HEK293T (cell line): ENCODE data around the gene SIK2.

Source experiments
- CTCF ChIA-PET: fragments of 350-600 bp; formaldehyde crosslinking; extraction: SDS; loops from one replicate; lab custom pipeline; 2021; ENCODE audit warnings: antibody characterized with exemption, inconsistent platforms; lab: Yijun Ruan, JAX
- POLR2A ChIA-PET: fragments of 350-600 bp; formaldehyde crosslinking; extraction: SDS; loops from one replicate; lab custom pipeline; 2020; ENCODE audit warnings: antibody characterized with exemption, inconsistent platforms; lab: Yijun Ruan, JAX
- DNase-seq: peaks from one replicate; pipeline ENCODE4 v3.0.0; 2012; ENCODE audit warnings: mixed read lengths; ENCODE audit errors: extremely low spot score
- ARNT ChIP-seq: fragments of 450-650 bp; IDR thresholded peaks from 2 replicates; pipeline ENCODE4 v1.6.1; 2017; ENCODE audit warnings: mild to moderate bottlenecking
- BHLHE40 ChIP-seq: fragments of 450-650 bp; IDR thresholded peaks from 2 replicates; pipeline ENCODE4 v1.6.1; 2016; ENCODE audit warnings: mild to moderate bottlenecking, moderate library complexity, borderline replicate concordance
- CTBP1 ChIP-seq: fragments of 450-650 bp; IDR thresholded peaks from 2 replicates; pipeline ENCODE4 v1.6.1; 2016; ENCODE audit warnings: borderline replicate concordance
- ELF4 ChIP-seq: fragments of 450-650 bp; IDR thresholded peaks from 2 replicates; pipeline ENCODE4 v1.6.1; 2017; ENCODE audit warnings: antibody characterized with exemption
- FOXA1 ChIP-seq: fragments of 450-650 bp; IDR thresholded peaks from 2 replicates; pipeline ENCODE4 v1.6.1; 2016; ENCODE audit warnings: mild to moderate bottlenecking
- FOXK2 ChIP-seq: fragments of 450-650 bp; IDR thresholded peaks from 2 replicates; pipeline ENCODE4 v1.6.1; 2016; ENCODE audit warnings: mild to moderate bottlenecking
- FOXM1 ChIP-seq: fragments of 450-650 bp; IDR thresholded peaks from 2 replicates; pipeline ENCODE4 v1.6.1; 2017; ENCODE audit warnings: mild to moderate bottlenecking, borderline replicate concordance
- HDGF ChIP-seq: fragments of 450-650 bp; IDR thresholded peaks from 2 replicates; pipeline ENCODE4 v1.6.1; 2017; ENCODE audit warnings: antibody characterized with exemption, borderline replicate concordance
- L3MBTL2 ChIP-seq: fragments of 450-650 bp; conservative IDR thresholded peaks from 2 replicates; pipeline ENCODE4 v1.6.1; 2016; ENCODE audit warnings: mild to moderate bottlenecking
- LEF1 ChIP-seq: fragments of 450-650 bp; IDR thresholded peaks from 2 replicates; pipeline ENCODE4 v1.6.1; 2017; ENCODE audit warnings: mild to moderate bottlenecking, borderline replicate concordance
- NFRKB ChIP-seq: fragments of 450-650 bp; IDR thresholded peaks from 2 replicates; pipeline ENCODE4 v1.6.1; 2016; ENCODE audit warnings: mild to moderate bottlenecking, moderate library complexity
- SP1 ChIP-seq: fragments of 450-650 bp; IDR thresholded peaks from 2 replicates; pipeline ENCODE4 v1.6.1; 2017
- SUZ12 ChIP-seq: fragments of 450-650 bp; IDR thresholded peaks from 2 replicates; pipeline ENCODE4 v1.6.1; 2016; ENCODE audit warnings: mild to moderate bottlenecking
- TARDBP ChIP-seq: fragments of 450-650 bp; IDR thresholded peaks from 2 replicates; pipeline ENCODE4 v1.6.1; 2016
- ZNF384 ChIP-seq: fragments of 450-650 bp; IDR thresholded peaks from 2 replicates; pipeline ENCODE4 v1.6.1; 2016
- TF ChIP-seq, protein P1 (sequence below): fragments of 450-650 bp; IDR thresholded peaks from 2 replicates; pipeline ENCODE4 v1.6.1; 2016

SIK2 gene

DNA sequence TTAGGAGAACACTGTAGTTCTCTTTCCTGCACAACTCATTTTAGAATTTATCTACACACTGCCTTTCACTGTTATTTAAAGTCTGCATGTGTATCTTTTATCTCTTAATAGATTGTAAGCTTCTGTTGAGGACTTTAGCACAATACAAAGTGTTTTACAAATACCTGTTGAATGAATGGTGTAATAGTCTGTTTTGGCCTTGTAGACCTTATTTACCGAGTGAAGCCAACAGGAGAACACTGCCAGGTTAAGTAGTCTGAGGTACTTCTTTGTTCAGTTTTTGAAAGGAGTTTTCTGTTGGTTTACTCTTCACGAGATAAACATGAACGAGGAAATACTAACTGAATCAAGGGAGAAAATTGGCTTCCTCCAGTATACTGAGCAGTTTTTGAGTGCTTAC, 31.0 kb downstream of the SIK2 start:
- no peak for DNase-seq
- ChIA-PET CTCF (interaction anchor here (0.7 kb wide), 1 partner anchor 26 kb away, joined by 3 read pairs; no protein-coding TSS in a partner anchor), POLR2A (no interaction called here)
- TF ChIP-seq ZNF384 (no peak), SP1 (no peak), HDGF (no peak), FOXK2 (no peak), L3MBTL2 (no peak), ARNT (no peak), ELF4 (no peak), CTBP1 (no peak), BHLHE40 (no peak), NFRKB (no peak), SUZ12 (no peak)
- TF ChIP-seq, protein P1, sequence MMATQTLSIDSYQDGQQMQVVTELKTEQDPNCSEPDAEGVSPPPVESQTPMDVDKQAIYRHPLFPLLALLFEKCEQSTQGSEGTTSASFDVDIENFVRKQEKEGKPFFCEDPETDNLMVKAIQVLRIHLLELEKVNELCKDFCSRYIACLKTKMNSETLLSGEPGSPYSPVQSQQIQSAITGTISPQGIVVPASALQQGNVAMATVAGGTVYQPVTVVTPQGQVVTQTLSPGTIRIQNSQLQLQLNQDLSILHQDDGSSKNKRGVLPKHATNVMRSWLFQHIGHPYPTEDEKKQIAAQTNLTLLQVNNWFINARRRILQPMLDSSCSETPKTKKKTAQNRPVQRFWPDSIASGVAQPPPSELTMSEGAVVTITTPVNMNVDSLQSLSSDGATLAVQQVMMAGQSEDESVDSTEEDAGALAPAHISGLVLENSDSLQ: no peak

DNA sequence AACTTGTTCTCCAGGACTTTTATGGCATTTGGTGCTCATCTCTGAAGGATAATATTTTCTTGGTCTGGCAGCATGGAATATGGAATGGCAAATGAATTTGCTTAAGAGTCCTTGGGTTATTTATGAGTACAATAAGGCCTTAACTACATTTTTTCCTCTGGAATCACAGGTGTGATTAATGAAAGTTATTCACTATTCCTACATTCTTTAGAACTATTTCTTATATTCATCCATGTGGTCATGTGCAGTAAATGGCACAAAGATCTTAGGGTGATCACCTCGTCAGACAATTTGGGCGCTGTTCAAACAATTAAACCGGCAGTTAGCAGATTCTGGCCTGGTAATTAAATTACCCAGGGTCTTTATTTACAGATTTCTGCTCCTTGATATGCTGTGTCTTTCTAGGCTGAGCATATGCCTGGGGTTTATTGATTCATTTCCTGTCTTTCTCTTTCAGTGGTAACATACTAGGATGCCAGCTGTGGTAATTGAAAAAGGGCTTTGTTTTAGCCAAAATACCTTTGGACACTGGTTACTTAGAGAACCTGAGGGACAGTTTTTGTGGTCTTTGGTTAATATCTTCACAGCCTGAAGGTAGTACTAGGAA, 31.6 kb downstream of the SIK2 start:
- ChIA-PET CTCF (no interaction called here), POLR2A (no interaction called here)
- no peak for TF ChIP-seq CTBP1
- no peak for DNase-seq

DNA sequence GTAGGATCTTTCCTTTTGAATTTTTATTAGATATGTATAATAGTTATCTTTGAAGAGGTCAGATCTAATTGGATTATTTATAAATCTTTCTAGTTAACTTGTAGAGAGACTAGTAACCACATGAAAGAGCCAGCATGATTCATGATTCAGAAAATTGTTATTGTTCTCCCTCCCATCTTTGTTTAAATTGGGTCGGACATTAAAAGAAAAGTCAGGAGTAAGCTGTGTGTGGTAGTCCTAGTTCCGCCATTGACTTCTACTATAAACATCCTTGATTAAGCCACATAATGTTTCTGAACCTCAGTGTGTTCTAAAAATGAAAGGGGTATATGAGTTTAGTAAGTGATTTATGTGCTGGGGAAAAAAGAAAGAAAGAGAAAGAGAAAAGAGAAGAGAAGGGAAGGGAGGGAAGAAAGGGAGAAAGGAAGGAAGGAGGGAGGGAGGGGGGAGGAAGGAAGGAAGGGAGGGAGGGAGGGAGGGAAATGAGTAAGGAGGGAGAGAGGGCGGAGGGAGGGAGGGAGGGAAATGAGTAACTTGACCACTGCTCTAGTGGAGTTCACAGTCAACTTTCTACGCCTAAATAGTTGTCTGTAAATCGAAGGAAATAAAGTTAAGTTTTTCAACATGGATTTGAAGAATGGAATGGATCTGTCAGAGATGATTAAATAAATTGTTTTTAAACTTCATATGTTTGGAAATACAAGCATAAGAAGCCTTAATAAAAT, 32.9 kb downstream of the SIK2 start:
- TF ChIP-seq HDGF: no peak
- no peak for TF ChIP-seq FOXA1
- TF ChIP-seq SUZ12: no peak
- TF ChIP-seq CTBP1: no peak
- TF ChIP-seq FOXK2: no peak
- no peak for TF ChIP-seq TARDBP
- TF ChIP-seq NFRKB: no peak
- no peak for TF ChIP-seq LEF1
- TF ChIP-seq, protein P1: no peak
- no peak for TF ChIP-seq L3MBTL2
- TF ChIP-seq BHLHE40: no peak
- TF ChIP-seq ZNF384: no peak
- TF ChIP-seq ARNT: no peak
- TF ChIP-seq ELF4: no peak
- TF ChIP-seq FOXM1: no peak
- no peak for TF ChIP-seq SP1
- no peak for DNase-seq
- ChIA-PET CTCF (interaction anchor here (1.2 kb wide), 1 partner anchor 11 kb away, joined by 3 read pairs; no protein-coding TSS in a partner anchor), POLR2A (no interaction called here)

DNA sequence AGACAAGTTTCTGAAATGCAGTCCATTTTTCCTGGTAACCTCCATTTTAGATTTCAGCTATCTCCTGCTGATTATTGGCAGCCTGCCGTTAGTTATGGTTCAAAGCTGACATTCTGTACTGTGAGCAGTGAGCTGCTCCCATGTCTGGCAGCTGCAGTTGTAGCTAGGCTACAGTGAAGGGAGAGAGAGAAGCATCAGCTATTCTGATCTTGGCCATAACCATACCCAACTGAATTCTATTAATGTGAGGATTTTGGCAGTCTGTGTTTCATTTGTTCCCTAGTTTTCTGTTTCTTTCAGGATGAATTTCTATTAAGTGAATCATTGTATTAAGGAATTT, 33.4 kb downstream of the SIK2 start:
- TF ChIP-seq ZNF384: no peak
- TF ChIP-seq TARDBP: no peak
- TF ChIP-seq L3MBTL2: no peak
- TF ChIP-seq, protein P1: no peak
- CTCF ChIA-PET: interaction anchor here (1.2 kb wide), 1 partner anchor 11 kb away, joined by 3 read pairs; no protein-coding TSS in a partner anchor
- DNase-seq: no peak
- POLR2A ChIA-PET: interaction anchor here (1.1 kb wide), 1 partner anchor 46 kb away, joined by 3 read pairs; no protein-coding TSS in a partner anchor

- CTCF ChIA-PET: no interaction called here
- no peak for TF ChIP-seq ELF4
- TF ChIP-seq FOXK2: no peak
- no peak for TF ChIP-seq FOXA1
- TF ChIP-seq CTBP1: no peak
- TF ChIP-seq ARNT: no peak
- TF ChIP-seq SP1: no peak
- TF ChIP-seq SUZ12: no peak
- no peak for TF ChIP-seq HDGF
- TF ChIP-seq FOXM1: no peak
- no peak for TF ChIP-seq LEF1
- TF ChIP-seq L3MBTL2: no peak
- TF ChIP-seq ZNF384: no peak
- no peak for TF ChIP-seq BHLHE40
- TF ChIP-seq, protein P1: no peak
- TF ChIP-seq TARDBP: no peak
- no peak for TF ChIP-seq NFRKB
- DNase-seq: no peak
- POLR2A ChIA-PET: no interaction called here
These were observed 35.6 kb downstream of the SIK2 start for GRCh38 chr11:111637885-111638284.

GRCh38 chr11:111639226-111639925, 37.1 kb downstream of the SIK2 start:
- ChIA-PET CTCF (no interaction called here), POLR2A (no interaction called here)
- TF ChIP-seq ARNT: no peak
- TF ChIP-seq FOXM1: no peak
- TF ChIP-seq BHLHE40: no peak
- no peak for TF ChIP-seq L3MBTL2
- TF ChIP-seq, protein P1: no peak
- no peak for TF ChIP-seq SUZ12
- no peak for TF ChIP-seq ELF4
- TF ChIP-seq FOXK2: no peak
- TF ChIP-seq CTBP1: no peak
- TF ChIP-seq HDGF: no peak
- TF ChIP-seq NFRKB: no peak
- no peak for TF ChIP-seq ZNF384
- no peak for TF ChIP-seq SP1
- no peak for TF ChIP-seq FOXA1
- no peak for DNase-seq
